SH-SY5Y (cell line): ENCODE data around the gene PROK2.

Source experiments
- GATA2 ChIP-seq: IDR thresholded peaks from 2 replicates; pipeline ENCODE4 v1.6.1; 2011; ENCODE audit warnings: mild to moderate bottlenecking, low read depth, low read length
- GATA3 ChIP-seq: IDR thresholded peaks from 2 replicates; pipeline ENCODE4 v1.6.1; 2011; ENCODE audit warnings: low read depth, mild to moderate bottlenecking, low read length, moderate library complexity

- TF ChIP-seq GATA2, result no peak
- TF ChIP-seq GATA3, result no peak
Measured at GRCh38 chr3:71758091-71758490, 26.9 kb downstream of the PROK2 start.
